Measurements from ENCODE around the gene EFCAB6. TPM values are rescaled to one million over a fixed set of nuclear protein-coding genes. Genes with fewer than 3 reads are reported as not detected.

The EFCAB6 gene
- total and polyA plus RNA-seq, 8 donors = 2.0 to 5.5 (median 3.5) TPM

Other genes starting within 250 kb of the EFCAB6 start
- not detected for gene SULT4A1, start 50.2 kb upstream of the EFCAB6 start, total RNA-seq
- 1 to 10 TPM in 5 of 6 donors, under 1 TPM in 1; 0.85 to 2.5 (median 1.6) TPM for gene SULT4A1, start 50.2 kb upstream of the EFCAB6 start, polyA plus RNA-seq (ENCODE audit: insufficient read length in 6 of 6)
- gene PNPLA5, start 79.7 kb upstream of the EFCAB6 start, total RNA-seq = not detected
- under 1 TPM in 4 of 6 donors, not detected in 2; 0.06 to 0.13 (median 0.08) TPM for gene PNPLA5, start 79.7 kb upstream of the EFCAB6 start, polyA plus RNA-seq (ENCODE audit: insufficient read length in 6 of 6)
- gene PNPLA3, start 111.5 kb upstream of the EFCAB6 start, total RNA-seq = 1 to 10 TPM; 1.2 to 2.4 TPM
- gene PNPLA3, start 111.5 kb upstream of the EFCAB6 start, polyA plus RNA-seq (ENCODE audit: insufficient read length in 6 of 6) = 1 to 10 TPM in 1 of 6 donors, under 1 TPM in 5; 0.34 to 1.2 (median 0.46) TPM
- gene SAMM50, start 143.1 kb upstream of the EFCAB6 start, total RNA-seq = 10 to 100 TPM; 23.3 to 32.0 TPM
- gene SAMM50, start 143.1 kb upstream of the EFCAB6 start, polyA plus RNA-seq (ENCODE audit: insufficient read length in 6 of 6) = 10 to 100 TPM; 57.9 to 66.6 (median 63.5) TPM
- gene PARVB, start 212.0 kb upstream of the EFCAB6 start, total RNA-seq = 10 to 100 TPM; 31.7 to 53.7 TPM
- 10 to 100 TPM; 32.7 to 42.5 (median 34.0) TPM for gene PARVB, start 212.0 kb upstream of the EFCAB6 start, polyA plus RNA-seq (ENCODE audit: insufficient read length in 6 of 6)

Data from left lung (tissue), 8 donors.